ENCODE data around the gene SORT1. TPM values are rescaled to one million over a fixed set of nuclear protein-coding genes. Genes with fewer than 3 reads are reported as not detected.

Gene SORT1
- total RNA-seq (ENCODE audit: insufficient read depth, low replicate concordance): 65.2 TPM

- peak; percentile 90 for DNase-seq (ENCODE audit: low spot score)
Observed at GRCh38 chr1:109397581-109398342, at the start of gene SORT1. SORT1 (minus strand) TSS chr1:109397918; CDS start chr1:109397892, 26 bp downstream.

DNA sequence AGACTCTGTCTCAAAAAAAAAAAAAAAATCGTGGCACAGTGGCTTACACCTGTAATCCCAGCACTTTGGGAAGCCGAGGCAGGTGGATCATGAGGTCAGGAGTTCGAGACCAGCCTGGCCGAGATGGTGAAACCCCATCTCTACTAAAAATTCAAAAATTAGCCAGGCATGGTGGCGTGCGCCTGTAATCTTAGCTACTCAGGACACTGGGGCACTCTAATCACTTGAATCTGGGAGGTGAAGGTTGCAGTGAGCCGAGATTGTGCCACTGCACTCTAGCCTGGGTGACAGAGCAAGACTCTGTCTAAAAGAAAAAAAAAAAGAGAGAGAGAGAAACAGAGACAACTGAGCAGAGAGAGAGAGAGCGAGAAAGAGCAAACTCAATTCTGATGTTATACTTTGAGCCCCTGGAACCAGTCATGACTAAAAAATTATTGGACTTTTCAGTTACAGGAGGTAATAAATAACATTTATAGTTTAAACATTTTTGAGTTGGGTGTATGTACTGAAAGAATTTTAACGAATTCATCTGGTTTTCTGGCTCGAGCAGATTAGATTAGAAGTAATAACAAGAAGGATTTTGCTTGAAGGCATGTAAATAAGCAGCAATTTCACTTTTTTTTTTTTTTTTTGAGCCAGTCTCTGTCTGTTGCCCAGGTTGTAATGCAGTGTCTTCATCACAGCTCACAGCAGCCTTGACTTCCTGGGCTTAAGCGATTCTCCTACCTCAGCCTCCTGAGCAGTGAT, 48.4 kb upstream of the SORT1 start:
- peak; percentile 74 for DNase-seq (ENCODE audit: low spot score)

DNA sequence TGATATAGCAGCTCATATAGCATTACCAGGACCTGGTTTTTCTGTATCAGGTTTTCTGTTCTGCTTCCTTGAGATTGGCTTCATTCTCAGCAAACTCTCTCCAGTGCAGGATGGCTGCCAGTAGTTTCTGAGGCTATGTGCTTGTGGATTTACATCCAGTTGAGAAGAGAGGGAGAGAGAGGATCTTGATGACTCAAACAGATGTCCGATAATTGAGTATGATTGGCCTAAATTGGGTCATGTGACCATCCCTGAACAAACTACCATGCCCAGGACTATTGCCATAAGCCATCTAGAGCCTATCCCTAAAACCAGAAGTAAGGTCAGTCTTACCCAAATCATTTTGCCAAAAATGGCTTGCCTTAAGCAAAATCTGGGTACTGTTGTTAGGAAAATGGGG, 46.6 kb upstream of the SORT1 start:
- DNase-seq (ENCODE audit: low spot score): peak; percentile 40

DNA sequence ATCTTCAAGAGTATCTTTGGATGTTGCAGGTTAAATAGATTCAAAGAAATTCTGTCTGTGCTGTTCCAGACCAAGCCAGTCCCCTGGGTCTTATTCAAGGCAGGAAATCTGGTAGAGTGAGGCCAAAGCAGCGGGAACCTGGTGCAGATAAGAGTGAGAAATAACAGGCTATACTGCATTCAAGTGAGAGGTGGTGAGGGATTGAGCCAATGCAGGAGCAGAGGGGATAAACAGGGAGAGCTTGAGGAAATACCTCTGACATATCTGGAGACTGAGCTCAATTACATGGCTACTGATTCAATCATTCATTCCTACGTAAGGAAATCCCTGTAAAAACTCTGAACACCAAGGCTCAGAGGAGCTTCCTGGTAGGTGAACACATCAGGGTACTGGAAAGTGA, 45.8 kb upstream of the SORT1 start:
- peak; percentile 69 for DNase-seq (ENCODE audit: low spot score)

GRCh38 chr1:109441069-109441468, 43.4 kb upstream of the SORT1 start:
- no peak for DNase-seq (ENCODE audit: low spot score)

GRCh38 chr1:109438798-109439297, 41.1 kb upstream of the SORT1 start:
- DNase-seq (ENCODE audit: low spot score): peak; percentile 21

GRCh38 chr1:109434484-109434883, 36.8 kb upstream of the SORT1 start:
- no peak for DNase-seq (ENCODE audit: low spot score)

- DNase-seq (ENCODE audit: low spot score): no peak
Observed at GRCh38 chr1:109433322-109433721, 35.6 kb upstream of the SORT1 start.

DNA sequence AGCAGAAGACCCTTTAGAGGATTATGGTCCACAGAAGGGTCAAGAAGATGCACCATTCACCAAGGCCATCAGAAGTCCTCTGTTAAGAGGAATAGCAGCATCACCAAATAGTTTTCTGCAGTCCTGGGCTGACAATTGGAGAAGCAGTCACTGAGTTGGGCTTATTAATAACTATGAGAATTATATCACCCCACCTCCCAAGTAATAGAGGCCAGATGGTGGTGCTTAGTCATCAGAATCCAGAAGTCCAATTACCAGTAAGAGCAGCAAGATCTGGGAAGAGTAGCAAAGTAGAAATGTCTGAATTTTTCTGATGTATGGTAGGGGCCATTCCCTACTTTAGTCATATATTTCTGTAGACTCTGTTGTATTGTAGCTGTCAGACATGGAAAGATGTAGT, 34.6 kb upstream of the SORT1 start:
- no peak for DNase-seq (ENCODE audit: low spot score)

GRCh38 chr1:109427171-109427467, 29.4 kb upstream of the SORT1 start:
- DNase-seq (ENCODE audit: low spot score): peak; percentile 21

DNA sequence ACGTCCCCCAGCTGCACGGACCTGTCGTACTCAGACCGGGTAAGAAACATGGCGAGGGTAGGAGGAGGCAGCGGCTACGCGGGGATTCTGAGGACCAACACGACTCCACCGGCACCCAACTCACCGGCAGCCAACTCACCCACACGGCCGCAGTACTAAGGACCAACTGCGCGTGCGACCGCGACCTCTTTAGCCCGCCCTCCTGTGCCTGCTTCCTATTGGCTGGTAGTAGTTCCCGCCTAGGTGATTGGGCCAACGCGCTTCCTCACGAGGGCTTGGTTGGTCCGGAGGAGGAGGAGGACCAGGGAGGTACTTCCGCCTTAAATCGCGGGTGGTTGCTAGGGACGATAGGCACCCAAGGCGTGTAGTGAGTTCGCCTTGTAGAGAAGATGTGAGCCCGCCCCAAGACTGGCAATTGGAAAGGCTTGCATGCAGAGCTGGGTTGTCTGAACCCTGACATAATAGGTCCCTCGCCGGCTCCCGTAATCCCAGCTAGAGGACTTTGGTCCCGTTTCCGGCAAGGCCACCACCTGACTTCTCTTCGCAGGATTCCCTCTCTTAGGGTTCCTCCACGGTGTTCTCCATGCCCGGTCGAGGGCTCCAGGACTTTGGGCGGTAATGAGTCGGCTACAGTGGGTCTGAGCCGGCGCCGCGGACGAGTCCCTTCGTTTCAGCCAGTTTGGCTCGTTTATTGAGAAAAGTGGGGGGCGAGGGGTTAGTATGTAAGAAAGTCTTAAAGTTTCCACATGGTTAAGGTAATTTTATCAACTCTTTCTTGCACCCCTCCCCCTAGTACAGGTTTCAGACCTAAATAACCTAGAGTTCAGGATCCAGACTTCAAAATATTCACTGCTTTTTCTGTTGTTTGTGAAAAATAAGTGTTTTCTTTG, 28.8 kb upstream of the SORT1 start, which contains the start of gene PSMA5:
Gene PSMA5, minus strand, starts transcription at position 168 of the 890 bp plus-strand sequence. Its CDS starts 118 bp downstream, at position 50.
- DNase-seq (ENCODE audit: low spot score): peak; percentile 99

DNA sequence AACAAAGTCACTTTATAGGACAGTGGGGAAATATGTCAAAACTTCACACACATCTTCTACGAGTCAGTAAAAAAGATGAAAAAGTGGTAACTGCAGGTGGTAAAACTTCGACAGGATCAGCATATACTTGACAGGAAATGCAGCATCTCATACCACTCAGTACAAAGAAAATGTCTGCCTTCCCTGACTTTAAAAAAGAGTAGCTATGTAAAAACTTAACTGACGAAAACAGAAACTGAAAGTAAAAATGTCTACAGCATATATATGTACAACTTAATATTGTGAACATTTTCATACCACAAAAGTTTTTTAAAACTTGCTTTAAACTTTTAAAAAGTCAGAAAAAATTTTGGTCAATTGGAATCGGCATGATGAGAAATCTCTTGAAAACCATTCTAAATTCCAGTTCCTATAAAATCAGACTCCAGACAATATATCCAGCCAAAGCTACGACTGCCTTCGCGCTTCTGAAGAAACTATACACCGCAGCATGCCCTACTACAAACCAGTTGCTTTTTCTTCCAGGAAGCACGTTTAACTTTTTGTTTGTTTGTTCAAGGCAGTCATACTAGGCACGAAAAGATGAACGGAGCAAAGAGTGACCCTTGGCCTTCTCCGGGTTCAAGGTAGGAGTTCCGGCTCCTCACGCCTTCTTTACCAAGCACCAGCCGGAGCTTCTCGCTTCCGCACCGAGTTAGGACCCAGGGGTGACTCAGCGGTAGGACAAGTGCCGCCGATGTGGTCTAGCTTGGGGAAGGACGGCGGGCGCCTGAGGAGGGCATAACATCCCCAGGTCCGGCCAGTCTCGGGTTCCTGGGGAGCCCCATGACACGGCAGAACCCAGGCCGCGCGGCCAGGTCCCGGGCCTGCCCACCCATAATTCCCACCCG, 27.9 kb upstream of the SORT1 start:
- no peak for DNase-seq (ENCODE audit: low spot score)

GRCh38 chr1:109423498-109423897, 25.8 kb upstream of the SORT1 start:
- no peak for DNase-seq (ENCODE audit: low spot score)

- no peak for DNase-seq (ENCODE audit: low spot score)
Observed at GRCh38 chr1:109412551-109412950, 14.8 kb upstream of the SORT1 start.

DNA sequence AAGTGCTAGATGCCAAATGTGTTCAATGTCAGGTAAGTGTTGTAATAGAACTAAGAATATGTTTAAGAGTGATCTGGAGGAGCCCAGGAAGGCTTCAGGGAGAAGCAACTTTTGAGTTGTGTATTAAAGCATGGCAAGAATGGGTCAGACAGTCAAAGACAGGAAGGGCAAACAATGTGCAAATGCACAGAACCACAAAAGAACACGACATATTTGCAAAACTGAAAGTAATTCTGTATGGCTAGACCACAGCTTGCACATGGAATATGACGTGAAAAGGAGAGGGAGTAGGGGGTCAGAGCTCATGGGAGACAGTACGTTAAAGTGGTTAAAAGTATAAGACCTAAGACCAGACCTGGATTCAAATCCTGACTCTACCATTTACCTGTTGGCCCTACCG, 7.1 kb upstream of the SORT1 start:
- no peak for DNase-seq (ENCODE audit: low spot score)

DNA sequence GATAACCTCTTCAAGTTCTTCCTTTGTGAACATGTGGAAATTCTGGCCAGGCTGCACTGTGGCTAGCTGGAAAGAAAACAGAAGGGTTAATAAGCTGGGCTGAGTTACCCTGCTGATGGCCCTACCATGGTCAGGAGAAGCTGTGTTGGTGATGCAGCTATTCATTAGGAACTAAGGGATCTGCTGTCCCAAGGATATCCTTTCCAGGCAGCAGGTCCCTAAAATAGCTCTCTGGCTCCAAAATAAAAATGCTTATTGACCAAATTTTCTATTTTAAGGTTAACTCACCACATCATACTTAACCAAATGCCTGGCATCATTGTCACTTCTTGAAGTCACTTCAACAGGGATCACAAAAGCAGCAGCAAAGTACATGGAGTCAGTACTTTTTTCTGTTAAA, 4.3 kb upstream of the SORT1 start:
- DNase-seq (ENCODE audit: low spot score): no peak

DNA sequence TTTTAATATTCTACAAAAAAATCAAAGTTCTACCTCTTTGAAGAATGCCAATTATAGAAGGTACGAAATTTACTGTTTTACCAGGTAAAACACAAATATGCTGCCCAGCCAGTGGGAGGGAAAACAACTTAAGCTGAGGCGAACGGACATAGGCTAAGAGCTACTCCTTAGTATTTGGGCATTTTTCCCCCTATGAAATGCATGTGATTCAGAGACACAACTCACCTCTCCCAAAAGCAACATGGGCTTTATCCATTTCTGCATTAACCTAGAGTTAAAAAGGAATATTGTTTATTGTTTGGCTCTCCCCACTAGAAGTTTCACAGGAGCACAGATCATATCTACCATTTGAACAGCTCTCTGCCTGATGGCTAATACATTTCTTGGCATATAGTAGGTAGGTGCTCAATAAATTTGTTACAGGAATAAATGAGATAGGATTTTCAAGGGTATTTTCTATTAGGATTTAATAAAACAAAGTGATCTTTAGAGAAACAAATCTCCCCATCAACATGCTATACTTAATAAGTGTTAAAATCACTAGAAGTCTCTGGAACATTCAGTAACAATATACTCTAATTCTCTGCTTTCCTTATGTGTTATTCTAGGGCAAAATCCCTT, 2.4 kb upstream of the SORT1 start:
- no peak for DNase-seq (ENCODE audit: low spot score)

DNA sequence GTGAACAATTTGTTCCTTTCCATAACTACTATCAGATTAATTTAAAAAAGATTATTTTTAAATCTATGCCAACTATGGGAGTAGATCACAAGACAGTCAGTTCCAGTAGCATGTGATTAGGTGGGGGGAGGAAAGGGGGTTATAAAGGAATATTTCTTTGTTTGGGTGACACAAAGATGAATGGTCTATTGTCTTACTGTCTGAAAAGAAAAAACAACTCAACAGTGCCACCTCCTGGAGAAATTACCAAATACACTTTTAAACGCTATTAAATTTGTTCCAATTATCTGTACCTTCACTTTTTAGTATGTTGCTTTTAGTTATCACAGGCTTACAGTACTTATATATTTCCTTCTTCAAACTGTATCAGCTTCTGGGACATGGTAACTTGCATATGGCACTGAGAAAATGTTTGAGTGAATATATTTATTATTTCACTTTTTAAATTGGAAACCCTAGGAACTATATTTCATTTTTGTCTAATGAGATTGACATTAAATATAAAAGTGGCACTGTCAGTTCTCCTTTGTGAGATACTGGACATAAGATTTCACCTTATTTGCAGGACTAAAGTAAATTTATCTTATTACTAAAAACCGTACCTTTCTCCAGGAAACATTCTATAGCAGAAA, 1.7 kb upstream of the SORT1 start:
- peak; percentile 73 for DNase-seq (ENCODE audit: low spot score)

DNA sequence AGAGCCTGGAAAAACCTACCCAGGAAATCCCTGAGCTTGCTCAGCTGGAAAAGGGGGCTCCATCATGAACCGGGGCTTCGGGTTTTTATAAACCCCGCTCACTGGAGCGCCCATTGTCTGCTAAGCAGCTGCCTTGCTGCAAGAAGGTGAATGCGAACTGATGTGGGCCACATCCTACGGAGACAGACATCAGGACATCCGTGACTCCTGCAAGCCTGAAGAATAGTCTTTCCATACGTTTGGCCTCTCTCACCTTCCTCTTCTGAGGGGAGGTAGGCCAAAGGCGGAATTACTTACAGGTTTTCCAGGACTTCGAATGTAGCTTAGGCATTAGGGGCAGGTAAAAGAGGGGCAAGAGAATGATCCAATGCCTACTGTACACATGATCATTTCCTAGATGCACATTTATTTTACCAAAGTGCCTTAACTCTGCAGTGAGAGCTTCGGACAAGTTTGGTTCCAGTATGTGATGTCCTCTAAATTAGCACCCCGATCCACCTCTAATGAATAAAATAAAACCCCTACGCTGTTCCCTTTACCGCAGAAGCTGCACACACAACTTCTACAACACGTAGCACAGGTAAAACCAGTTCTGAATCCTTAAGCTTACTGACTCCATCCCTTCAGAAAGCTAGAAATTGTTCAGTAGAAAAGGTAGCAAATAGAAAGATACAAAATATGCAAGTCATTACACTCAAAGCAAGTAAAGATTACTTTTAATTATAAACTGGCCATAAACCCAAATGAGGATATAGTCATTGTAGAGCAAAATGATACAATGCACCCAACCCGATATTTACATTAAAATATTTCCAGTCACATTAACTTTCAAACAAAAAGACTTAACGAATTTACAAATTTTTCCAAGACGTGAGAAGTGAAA, 866 bp upstream of the SORT1 start:
- no peak for DNase-seq (ENCODE audit: low spot score)
